GM19438 (cell line): Measurements from ENCODE around the gene MUC5B.

Experiments
- ATAC-seq: cut with Tn5 transposase; IDR thresholded peaks from one replicate; pipeline ENCODE4 v1.9.1; 2021; ENCODE audit warnings: low read depth; ENCODE audit not compliant: unreplicated experiment

MUC5B gene

DNA sequence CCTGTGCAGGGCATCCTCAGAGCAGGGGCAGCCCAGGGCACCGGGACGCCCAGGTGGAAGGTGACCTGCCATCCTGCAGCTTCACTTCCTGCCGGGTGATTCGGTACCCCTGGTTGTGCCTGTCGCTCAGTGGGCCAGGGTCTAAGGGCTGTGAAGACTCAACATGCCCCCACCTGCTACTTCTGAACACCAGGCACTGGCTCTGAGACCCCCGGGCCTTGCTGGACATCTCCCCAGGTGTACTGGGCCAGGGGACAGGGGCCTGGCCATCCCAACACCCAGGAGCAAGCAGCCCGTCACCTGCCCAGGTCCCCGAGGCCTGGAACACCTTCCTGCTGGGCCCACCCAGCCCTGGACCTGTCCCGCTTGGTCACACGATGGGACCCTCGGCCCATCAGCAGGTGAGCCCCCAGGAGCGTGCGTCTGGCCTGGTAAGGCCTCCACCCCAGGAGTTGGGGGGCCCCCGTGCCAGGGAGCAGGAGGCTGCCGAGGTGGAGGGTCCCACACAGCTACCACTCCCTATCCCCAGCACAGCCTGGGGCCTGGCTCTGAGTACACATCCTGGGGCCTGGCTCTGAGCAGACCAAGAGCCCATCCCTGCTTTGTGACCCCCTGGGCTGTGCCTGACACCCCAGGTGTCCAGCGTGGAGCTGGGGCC, 3.9 kb upstream of the MUC5B start:
- ATAC-seq = no peak

- no peak for ATAC-seq
These were observed 3.4 kb upstream of the MUC5B start for GRCh38 chr11:1219446-1219833.

DNA sequence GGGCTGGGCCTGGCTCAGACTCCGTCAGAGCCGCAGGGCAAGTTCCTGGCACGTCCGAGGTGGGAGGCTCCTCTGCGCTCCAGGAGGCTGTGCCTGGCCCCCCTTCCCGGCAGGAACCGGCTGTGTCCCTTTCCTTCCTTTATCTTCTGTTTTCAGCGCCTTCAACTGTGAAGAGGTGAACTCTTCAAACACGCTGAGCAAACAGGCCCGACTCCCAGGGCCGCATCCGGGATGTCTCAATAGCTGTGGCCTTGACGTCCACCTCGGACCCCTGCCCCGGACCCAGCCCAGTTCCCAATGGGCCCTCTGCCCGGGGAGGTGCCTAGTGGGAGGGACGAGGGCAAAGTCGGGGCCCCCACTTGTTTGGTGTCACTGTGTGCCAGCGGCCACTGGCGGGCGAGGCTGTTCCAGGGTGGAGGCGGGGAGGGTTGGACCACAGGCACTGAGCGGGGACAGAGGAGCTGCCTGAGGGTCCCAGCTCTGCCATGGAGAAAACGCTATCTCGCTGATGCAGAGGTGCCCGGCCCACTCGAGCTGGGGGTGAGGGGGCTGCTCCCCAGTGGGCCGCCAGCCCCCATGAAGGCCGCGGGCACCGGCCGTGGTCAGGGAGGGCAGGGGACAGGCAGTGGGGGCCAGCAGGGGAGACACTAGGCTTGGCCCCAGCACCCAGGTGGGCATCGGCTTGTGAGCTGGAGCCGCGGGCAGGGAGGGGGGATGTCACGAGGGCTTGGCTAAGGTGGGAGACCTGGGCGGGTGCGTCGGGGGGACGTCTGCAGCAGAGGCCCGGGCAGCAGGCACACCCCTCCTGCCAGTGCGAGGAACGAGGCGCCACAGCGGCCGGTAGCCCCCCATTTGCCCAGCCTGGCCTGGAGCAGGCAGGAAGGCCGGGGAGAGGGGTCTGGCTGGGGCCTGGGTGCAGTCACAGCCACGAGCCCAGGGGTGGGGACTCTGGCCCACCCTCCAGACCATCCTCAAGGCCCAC, 2.7 kb upstream of the MUC5B start:
- no peak for ATAC-seq

- no peak for ATAC-seq
These were observed 1.7 kb upstream of the MUC5B start for GRCh38 chr11:1220941-1221721.

- ATAC-seq = no peak
These were observed 986 bp upstream of the MUC5B start for GRCh38 chr11:1221848-1222311.

DNA sequence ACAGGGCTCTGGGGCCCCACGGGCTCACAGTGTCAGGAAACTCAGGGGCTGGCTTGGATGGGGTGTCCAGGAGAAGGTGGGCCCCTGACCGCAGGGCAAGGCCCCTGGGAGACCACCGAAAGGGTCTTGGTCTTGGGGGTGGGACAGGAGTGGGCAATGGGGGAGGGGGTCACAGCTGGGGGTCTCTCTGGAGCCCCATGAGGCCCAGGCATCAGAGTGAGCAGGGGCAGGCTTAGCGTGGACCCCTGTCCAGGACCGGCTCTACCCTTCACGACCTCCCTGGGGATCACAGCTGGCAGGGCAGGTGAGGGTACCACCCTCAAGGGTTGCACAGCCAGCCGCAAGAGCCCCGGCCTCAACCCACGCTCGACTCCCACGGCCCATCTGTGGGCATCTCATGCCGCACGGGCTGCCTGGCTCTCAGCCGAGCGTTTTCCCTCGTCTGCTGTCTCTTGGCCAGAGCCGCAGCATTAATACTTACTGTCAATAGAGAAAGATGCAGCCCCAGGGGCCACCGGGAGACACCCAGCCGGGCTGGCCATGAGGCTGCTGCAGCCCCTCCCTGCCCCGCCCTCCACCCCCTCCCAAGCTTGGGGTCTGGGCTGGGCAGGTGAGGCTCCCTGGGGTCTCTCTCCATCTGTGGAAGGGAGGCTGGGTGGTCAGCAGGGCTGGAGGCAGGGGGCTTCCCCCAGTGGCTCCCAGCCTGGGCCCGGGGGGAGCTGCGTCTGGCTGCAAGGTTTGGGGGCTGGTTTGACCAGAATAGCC, 662 bp downstream of the MUC5B start:
- ATAC-seq = no peak

GRCh38 chr11:1224111-1224490, 1.2 kb downstream of the MUC5B start:
- no peak for ATAC-seq

GRCh38 chr11:1224491-1225385, 1.9 kb downstream of the MUC5B start:
- no peak for ATAC-seq

- ATAC-seq = no peak
These were observed 2.7 kb downstream of the MUC5B start for GRCh38 chr11:1225386-1226225.

DNA sequence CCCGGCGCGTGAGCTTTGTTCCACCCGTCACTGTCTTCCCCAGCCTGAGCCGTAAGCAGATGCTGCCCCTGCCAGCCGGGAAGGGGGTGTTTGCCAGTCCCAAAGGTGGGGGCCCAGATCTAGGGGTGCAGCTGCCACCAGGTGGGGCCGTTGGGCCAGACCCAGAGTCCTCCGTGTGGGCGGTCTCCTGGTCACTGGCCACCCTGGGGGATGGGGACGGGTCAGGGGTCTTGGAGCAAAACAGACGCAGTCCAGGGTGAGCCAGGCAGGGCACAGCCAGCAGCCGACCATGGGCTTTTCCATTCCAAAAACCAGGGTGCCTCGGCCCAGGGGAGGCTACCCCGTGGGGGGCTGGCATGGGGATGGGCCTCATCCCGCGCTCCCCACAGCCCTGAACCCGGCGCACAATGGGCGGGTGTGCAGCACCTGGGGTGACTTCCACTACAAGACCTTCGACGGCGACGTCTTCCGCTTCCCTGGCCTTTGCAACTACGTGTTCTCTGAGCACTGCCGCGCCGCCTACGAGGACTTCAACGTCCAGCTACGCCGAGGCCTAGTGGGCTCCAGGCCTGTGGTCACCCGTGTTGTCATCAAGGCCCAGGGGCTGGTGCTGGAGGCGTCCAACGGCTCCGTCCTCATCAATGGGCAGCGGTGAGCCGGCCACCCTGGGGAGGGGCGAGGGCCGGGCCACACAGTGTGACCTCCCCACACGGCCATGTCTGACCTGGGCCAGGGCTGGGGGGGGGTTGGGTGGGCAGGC, 3.5 kb downstream of the MUC5B start:
- ATAC-seq = no peak

DNA sequence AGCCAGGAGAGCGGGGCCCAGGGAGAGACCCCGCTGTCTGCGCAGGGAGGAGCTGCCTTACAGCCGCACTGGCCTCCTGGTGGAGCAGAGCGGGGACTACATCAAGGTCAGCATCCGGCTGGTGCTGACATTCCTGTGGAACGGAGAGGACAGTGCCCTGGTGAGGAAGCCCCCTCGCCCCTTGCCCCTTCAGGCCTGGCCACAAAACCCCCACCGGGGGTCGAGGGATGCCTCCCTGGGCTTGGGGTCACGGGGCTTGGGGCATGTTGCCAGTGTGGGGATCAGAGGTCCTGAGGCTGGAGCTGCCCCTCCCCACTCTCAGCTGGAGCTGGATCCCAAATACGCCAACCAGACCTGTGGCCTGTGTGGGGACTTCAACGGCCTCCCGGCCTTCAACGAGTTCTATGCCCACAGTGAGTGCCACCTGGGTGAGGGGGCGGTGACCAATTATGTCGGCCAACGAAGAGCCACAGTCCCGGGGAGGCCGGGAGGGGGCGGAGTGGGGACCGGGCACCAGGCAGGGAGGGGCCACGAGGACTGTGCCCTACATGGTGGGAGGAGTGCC, 4.2 kb downstream of the MUC5B start:
- ATAC-seq = no peak

GRCh38 chr11:1227551-1228100, 4.8 kb downstream of the MUC5B start:
- no peak for ATAC-seq

DNA sequence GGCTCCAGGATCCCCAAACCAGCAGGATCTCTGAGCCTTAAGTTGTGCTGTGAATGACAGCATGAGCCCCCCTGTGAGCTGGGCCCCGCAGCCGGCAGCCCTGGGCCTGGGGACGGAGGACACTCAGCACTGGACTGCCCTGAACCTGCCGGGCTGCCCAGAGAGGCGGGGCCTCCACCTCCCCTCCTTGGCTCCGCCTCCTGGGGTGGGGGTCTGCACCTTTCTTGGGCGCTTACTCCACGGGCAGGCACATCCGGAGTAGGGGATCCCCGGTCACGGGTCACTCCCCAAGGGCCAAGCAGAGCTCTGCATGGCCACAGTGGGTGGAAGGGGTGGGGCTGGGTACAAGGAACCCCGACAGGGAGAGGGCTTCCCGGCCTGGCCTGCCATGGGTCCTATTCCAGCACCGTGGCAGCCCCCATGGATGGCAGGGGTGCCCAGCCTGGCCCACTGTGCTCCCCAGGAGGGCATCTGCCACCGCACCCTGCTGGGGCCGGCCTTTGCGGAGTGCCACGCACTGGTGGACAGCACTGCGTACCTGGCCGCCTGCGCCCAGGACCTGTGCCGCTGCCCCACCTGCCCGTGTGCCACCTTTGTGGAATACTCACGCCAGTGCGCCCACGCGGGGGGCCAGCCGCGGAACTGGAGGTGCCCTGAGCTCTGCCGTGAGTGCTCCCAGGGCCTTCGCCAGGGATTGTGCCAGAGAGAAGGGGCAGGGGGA, 5.4 kb downstream of the MUC5B start:
- no peak for ATAC-seq

- ATAC-seq = no peak
These were observed 6.1 kb downstream of the MUC5B start for GRCh38 chr11:1228921-1229451.

DNA sequence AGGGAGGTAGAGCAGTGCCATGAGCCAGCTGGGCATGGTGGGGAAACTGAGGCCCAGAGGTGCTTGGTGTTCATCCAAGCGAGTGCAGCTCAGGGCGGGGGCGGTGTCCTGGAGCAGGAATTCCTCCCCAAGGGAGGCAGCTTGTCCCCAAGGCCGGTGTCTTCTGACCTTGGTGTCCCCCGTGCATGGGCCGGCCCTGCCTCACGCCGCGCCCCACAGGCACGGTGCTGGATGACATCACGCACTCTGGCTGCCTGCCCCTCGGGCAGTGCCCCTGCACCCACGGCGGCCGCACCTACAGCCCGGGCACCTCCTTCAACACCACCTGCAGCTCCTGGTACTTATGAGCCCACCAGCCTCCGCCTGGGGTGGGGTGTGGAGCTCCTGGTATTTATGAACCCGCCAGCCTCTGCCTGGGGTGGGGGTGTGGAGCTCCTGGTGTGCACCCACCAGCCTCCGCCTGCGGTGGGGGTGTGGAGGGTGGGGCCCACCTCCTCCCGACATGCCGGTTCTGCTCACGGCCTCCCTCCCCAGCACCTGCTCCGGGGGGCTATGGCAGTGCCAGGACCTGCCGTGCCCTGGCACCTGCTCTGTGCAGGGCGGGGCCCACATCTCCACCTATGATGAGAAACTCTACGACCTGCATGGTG, 6.7 kb downstream of the MUC5B start:
- no peak for ATAC-seq

- no peak for ATAC-seq
These were observed 7.2 kb downstream of the MUC5B start for GRCh38 chr11:1230121-1230455.
